ENCODE data around the gene LSAMP.

LSAMP gene

DNA sequence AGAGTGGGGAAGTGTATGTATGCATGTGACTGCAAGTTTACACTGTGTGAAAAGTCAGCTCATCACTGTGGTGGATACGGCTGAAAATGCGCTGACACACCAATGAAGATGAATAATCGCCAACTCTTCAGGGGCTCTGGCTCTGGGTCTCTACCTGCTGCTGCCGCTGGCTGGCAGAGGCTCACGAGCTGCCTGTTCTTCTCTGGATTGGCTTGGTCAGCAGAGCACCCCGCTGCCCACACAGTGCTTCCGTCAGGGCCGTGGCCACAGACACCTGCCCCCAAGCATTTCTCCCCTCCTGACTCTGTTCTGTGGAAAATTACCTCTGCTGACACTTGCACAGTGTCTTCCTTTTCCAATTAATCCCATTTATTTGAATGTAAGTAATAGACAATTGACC, 606.5 kb downstream of the LSAMP start:
- no peak for TF ChIP-seq CTCF (IDR thresholded peaks at IDR 0.05; ENCODE audit: extremely low read depth, missing control alignments)
- DNase-seq (ENCODE audit: low spot score), result no peak

- TF ChIP-seq CTCF (IDR thresholded peaks at IDR 0.05; ENCODE audit: extremely low read depth, missing control alignments), result peak; percentile 20
- peak; percentile 22 for DNase-seq (ENCODE audit: low spot score)
Measured at GRCh38 chr3:115836944-115837343, 608.3 kb downstream of the LSAMP start.

GRCh38 chr3:115835946-115836345, 609.3 kb downstream of the LSAMP start:
- no peak for TF ChIP-seq CTCF (IDR thresholded peaks at IDR 0.05; ENCODE audit: extremely low read depth, missing control alignments)
- DNase-seq (ENCODE audit: low spot score), result no peak

GRCh38 chr3:115834068-115834467, 611.2 kb downstream of the LSAMP start:
- DNase-seq (ENCODE audit: low spot score), result no peak
- TF ChIP-seq CTCF (IDR thresholded peaks at IDR 0.05; ENCODE audit: extremely low read depth, missing control alignments), result no peak

DNA sequence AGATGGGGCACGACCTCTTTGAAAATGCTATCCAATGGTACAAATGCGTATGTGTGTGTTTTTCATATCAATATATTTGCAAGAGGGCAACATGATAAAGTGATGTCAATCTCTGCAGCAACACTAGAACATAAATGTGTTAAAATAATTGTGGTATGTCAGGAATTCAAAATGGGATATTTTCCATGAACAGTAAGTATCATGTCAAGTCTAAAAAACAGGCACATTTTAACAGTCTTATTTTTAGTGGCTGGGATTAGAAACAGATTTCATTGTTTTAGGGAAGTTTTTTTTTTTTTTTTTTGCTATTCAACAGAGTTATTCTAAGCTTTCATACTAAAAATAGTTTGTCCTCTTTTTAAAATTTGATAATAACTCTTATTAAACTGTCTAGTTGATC, 612.2 kb downstream of the LSAMP start:
- no peak for TF ChIP-seq CTCF (IDR thresholded peaks at IDR 0.05; ENCODE audit: extremely low read depth, missing control alignments)
- DNase-seq (ENCODE audit: low spot score), result no peak

DNA sequence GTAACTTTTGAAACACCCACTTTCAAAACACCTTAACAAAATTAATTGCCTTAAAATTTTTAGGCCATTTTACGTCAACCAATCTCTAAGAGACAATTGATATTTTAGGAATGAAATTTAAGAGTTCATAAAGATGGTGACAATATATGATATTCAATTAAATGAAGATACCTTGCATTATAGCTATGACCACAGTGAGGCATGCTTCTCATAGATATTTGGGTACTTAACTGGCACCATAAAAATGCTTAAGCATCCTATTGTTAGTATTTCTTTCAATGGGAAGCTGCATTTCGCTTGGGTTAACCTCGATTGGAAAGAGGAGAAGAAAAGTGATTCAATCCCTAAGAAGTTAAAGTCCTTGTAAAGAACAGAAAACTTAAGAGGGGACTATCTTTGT, 613.0 kb downstream of the LSAMP start:
- no peak for TF ChIP-seq CTCF (IDR thresholded peaks at IDR 0.05; ENCODE audit: extremely low read depth, missing control alignments)
- no peak for DNase-seq (ENCODE audit: low spot score)

- no peak for TF ChIP-seq CTCF (IDR thresholded peaks at IDR 0.05; ENCODE audit: extremely low read depth, missing control alignments)
- no peak for DNase-seq (ENCODE audit: low spot score)
Measured at GRCh38 chr3:115831864-115832263, 613.4 kb downstream of the LSAMP start.

Measured in GM20000 (cell line).